GM18499 (cell line): ENCODE results near the gene THRSP.
"Not testable (repeated sequence)": the region's sequence is repeated elsewhere in the genome, so short reads cannot be mapped to it uniquely, and the experiment has no call there.

Source experiments
- ATAC-seq: cut with Tn5 transposase; IDR thresholded peaks from one replicate; pipeline ENCODE4 v1.9.1; 2021; ENCODE audit warnings: moderate number of reproducible peaks; ENCODE audit not compliant: insufficient read depth, unreplicated experiment

THRSP gene

GRCh38 chr11:78038697-78039313 is 24.9 kb upstream of the THRSP start:
- ATAC-seq = no peak

GRCh38 chr11:78039391-78039918 is 24.2 kb upstream of the THRSP start:
- ATAC-seq = no peak

- no peak for ATAC-seq
These were observed 23.6 kb upstream of the THRSP start for GRCh38 chr11:78039919-78040671.

GRCh38 chr11:78040691-78041379 is 22.8 kb upstream of the THRSP start:
- no peak for ATAC-seq

- not testable (repeated sequence) for ATAC-seq
These were observed 22.3 kb upstream of the THRSP start for GRCh38 chr11:78041380-78041719.

- no peak for ATAC-seq
These were observed 21.7 kb upstream of the THRSP start for GRCh38 chr11:78041843-78042440.

- ATAC-seq = no peak
These were observed 19.0 kb upstream of the THRSP start for GRCh38 chr11:78044706-78045105.

- no peak for ATAC-seq
These were observed 17.7 kb upstream of the THRSP start for GRCh38 chr11:78045851-78046485.

GRCh38 chr11:78046486-78046854 is 17.2 kb upstream of the THRSP start:
- ATAC-seq = no peak

GRCh38 chr11:78048561-78048960 is 15.1 kb upstream of the THRSP start:
- no peak for ATAC-seq

GRCh38 chr11:78049348-78049747 is 14.3 kb upstream of the THRSP start:
- ATAC-seq = no peak

GRCh38 chr11:78050964-78051831 is 12.5 kb upstream of the THRSP start:
- no peak for ATAC-seq

GRCh38 chr11:78054971-78055370 is 8.7 kb upstream of the THRSP start:
- ATAC-seq = no peak

GRCh38 chr11:78056093-78056492 is 7.6 kb upstream of the THRSP start:
- ATAC-seq = no peak

- no peak for ATAC-seq
These were observed 6.1 kb upstream of the THRSP start for GRCh38 chr11:78057462-78058055.

- ATAC-seq = not testable (repeated sequence)
These were observed 3.8 kb upstream of the THRSP start for GRCh38 chr11:78059749-78060328.

GRCh38 chr11:78060533-78060932 is 3.1 kb upstream of the THRSP start:
- ATAC-seq = no peak

- ATAC-seq = no peak
These were observed 2.4 kb upstream of the THRSP start for GRCh38 chr11:78061088-78061920.
